Smooth muscle cell (in vitro differentiated cells): Measurements from ENCODE around the gene IL2RG. TPM values are rescaled to one million over a fixed set of nuclear protein-coding genes. Genes with fewer than 3 reads are reported as not detected.

ENCODE experiments used
- DNase-seq: peaks from one replicate; lab custom pipeline; 2025; ENCODE audit not compliant: unreplicated experiment; lab: John Stamatoyannopoulos, UW
- H2AFZ ChIP-seq: fragments of 200-600 bp; sonication (generic); 2 replicates; pipeline ENCODE4 v1.6.0; 2016; ENCODE audit warnings: antibody characterized with exemption, low read depth, mild to moderate bottlenecking
- H3F3A ChIP-seq: fragments of 200-600 bp; sonication (generic); 2 replicates; pipeline ENCODE4 v1.6.0; 2017; ENCODE audit warnings: antibody characterized with exemption, low read depth
- H3K27ac ChIP-seq: fragments of 200-600 bp; sonication (generic); 2 replicates; pipeline ENCODE4 v1.5.1; 2016; ENCODE audit warnings: low read depth, mild to moderate bottlenecking
- H3K27me3 ChIP-seq: fragments of 200-600 bp; sonication (generic); 2 replicates; pipeline ENCODE4 v1.6.1; 2016; ENCODE audit warnings: low read depth, mild to moderate bottlenecking
- H3K36me3 ChIP-seq: fragments of 200-600 bp; sonication (generic); 2 replicates; pipeline ENCODE4 v1.5.1; 2016; ENCODE audit warnings: low read depth
- H3K4me1 ChIP-seq: fragments of 200-600 bp; sonication (generic); 2 replicates; pipeline ENCODE4 v1.5.1; 2016; ENCODE audit warnings: low read depth
- H3K4me2 ChIP-seq: fragments of 200-600 bp; sonication (generic); 2 replicates; pipeline ENCODE4 v1.6.0; 2016; ENCODE audit warnings: mild to moderate bottlenecking
- H3K4me3 ChIP-seq: fragments of 200-600 bp; sonication (generic); 2 replicates; pipeline ENCODE4 v1.5.1; 2016; ENCODE audit warnings: mild to moderate bottlenecking
- H3K79me2 ChIP-seq: fragments of 200-600 bp; sonication (generic); 2 replicates; pipeline ENCODE4 v1.6.0; 2016; ENCODE audit warnings: low read depth, mild to moderate bottlenecking
- H3K9ac ChIP-seq: fragments of 200-600 bp; sonication (generic); 2 replicates; pipeline ENCODE4 v1.6.0; 2016; ENCODE audit warnings: low read depth
- H3K9me3 ChIP-seq: fragments of 200-600 bp; sonication (generic); replicated peaks from 2 replicates; pipeline ENCODE4 v1.5.1; 2016; ENCODE audit warnings: low read depth
- H4K20me1 ChIP-seq: fragments of 200-600 bp; sonication (generic); 2 replicates; pipeline ENCODE4 v1.6.0; 2016; ENCODE audit warnings: low read depth
- CTCF ChIP-seq: fragments of 200-600 bp; sonication (generic); IDR thresholded peaks from 2 replicates; pipeline ENCODE4 v1.5.1; 2017; ENCODE audit warnings: borderline replicate concordance, mild to moderate bottlenecking, antibody characterized with exemption; ENCODE audit not compliant: insufficient read depth, poor library complexity, severe bottlenecking
- WGBS: methylation state at CpG from one replicate; pipeline ENCODE4 v1.1.7; 2016; ENCODE audit warnings: low lambda C conversion rate; 5-methylcytosine and 5-hydroxymethylcytosine counted together
- polyA plus RNA-seq: library from polyadenylated mRNA; unstranded; fragments of >200 nt; fragmentation: Nextera tagmentation; extraction: Ambion mirVana; gene quantifications from 2 replicates; pipeline ENCODE4 v1.2.1, GENCODE V29; 2016
- total RNA-seq: library from RNA; depleted of rRNA; stranded (reverse); fragments of >200 nt; gene quantifications from 2 replicates; pipeline ENCODE4 v1.2.3, GENCODE V29; 2014

Gene IL2RG
- total and polyA plus RNA-seq, 2 experiments from 2014 or later = not detected

DNA sequence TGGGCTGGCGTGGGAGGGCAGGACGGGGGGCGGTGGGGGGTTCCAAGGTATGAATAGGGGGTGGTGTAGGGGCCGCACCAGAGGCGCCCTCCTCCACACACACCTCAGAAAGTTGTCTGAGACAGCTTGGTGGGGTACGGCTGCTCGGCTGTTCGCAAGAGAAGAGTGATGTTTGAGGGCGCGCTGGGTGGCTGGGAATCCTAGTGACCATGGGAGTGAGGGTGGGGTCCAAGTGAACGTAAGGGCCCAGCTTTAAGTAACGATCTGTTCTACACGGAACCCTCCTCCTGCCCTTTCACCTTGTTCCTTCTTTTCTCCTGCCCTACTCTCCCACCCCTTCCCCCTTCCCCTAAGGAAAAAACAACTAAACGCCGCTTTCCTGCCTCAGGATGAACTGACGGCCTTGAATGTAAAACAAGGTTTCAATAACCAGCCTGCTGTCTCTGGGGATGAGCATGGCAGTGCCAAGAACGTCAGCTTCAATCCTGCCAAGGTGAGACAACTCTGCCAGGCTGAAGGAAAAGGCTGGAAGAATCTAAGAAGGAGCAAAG lies 7.7 kb upstream of the IL2RG start:
- no peaks in the 10 kb centered on the region for H3K27me3 ChIP-seq
- H3K4me1 ChIP-seq = no peaks in the 10 kb centered on the region
- peak overlapping the region; percentile 82 for H3K4me2 ChIP-seq
- H3K9ac ChIP-seq = peak overlapping the region; percentile 93
- no peak overlapping the region for H2AFZ ChIP-seq
- H3K27ac ChIP-seq = no peak overlapping the region
- no peaks in the 10 kb centered on the region for H3K36me3 ChIP-seq
- peak overlapping the region; percentile 84 for H3K4me3 ChIP-seq
- H4K20me1 ChIP-seq = no peaks in the 10 kb centered on the region
- DNase-seq = no peak
- 50% methylated on average over 14 of the region's 17 CpGs for WGBS
- no peaks in the 10 kb centered on the region for H3K9me3 ChIP-seq
- peaks cover 4% of the 10 kb centered on the region for H3K79me2 ChIP-seq
- TF ChIP-seq CTCF = no peak
- no peaks in the 10 kb centered on the region for H3F3A ChIP-seq

- peak within 1 kb of the TSS; percentile 96 for H2AFZ ChIP-seq
- peak; percentile 23 for DNase-seq
- no peaks in the 10 kb centered on the region for H4K20me1 ChIP-seq
- no peaks in the 10 kb centered on the region for H3K4me1 ChIP-seq
- H3K27ac ChIP-seq = peak within 1 kb of the TSS; percentile 77
- peak within 1 kb of the TSS; percentile 93 for H3K9ac ChIP-seq
- H3K4me3 ChIP-seq = peak within 1 kb of the TSS; percentile 84
- H3F3A ChIP-seq = no peaks in the 10 kb centered on the region
- WGBS = 45% methylated on average over 45 of the region's 56 CpGs
- H3K36me3 ChIP-seq = no peaks in the 10 kb centered on the region
- no peaks in the 10 kb centered on the region for H3K27me3 ChIP-seq
- H3K79me2 ChIP-seq = peaks cover 4% of the 10 kb centered on the region
- no peaks in the 10 kb centered on the region for H3K9me3 ChIP-seq
- no peak for TF ChIP-seq CTCF
- H3K4me2 ChIP-seq = peak within 1 kb of the TSS; percentile 82
Measured at GRCh38 chrX:71118032-71118984, 6.9 kb upstream of the IL2RG start, which contains the start of gene MED12. TSS of gene MED12 (plus strand) at chrX:71118596. CDS start at chrX:71118755, 159 bp downstream.

- no peak for DNase-seq
- no peaks in the 10 kb centered on the region for H3F3A ChIP-seq
- H3K79me2 ChIP-seq = peaks cover 4% of the 10 kb centered on the region
- WGBS = 88% methylated on average over 10 of the region's 10 CpGs
- H4K20me1 ChIP-seq = no peaks in the 10 kb centered on the region
- no peaks in the 10 kb centered on the region for H3K4me1 ChIP-seq
- H3K9me3 ChIP-seq = no peaks in the 10 kb centered on the region
- H3K36me3 ChIP-seq = no peaks in the 10 kb centered on the region
- H3K27ac ChIP-seq = no peak overlapping the region
- H3K4me2 ChIP-seq = peak overlapping the region; percentile 82
- H3K4me3 ChIP-seq = no peak overlapping the region
- no peak overlapping the region for H3K9ac ChIP-seq
- no peak overlapping the region for H2AFZ ChIP-seq
- no peaks in the 10 kb centered on the region for H3K27me3 ChIP-seq
- no peak for TF ChIP-seq CTCF
Measured at GRCh38 chrX:71117358-71117757, 6.0 kb upstream of the IL2RG start.
